HFF-Myc (cell line): Measurements from ENCODE around the gene PHACTR2.
"Not testable (repeated sequence)": the region's sequence is repeated elsewhere in the genome, so short reads cannot be mapped to it uniquely, and the experiment has no call there.

Experiments
- DNase-seq: peaks from one replicate; pipeline ENCODE4 v3.0.0-alpha.2; 2011; ENCODE audit warnings: low read depth; ENCODE audit errors: extremely low read depth
- H3K4me3 ChIP-seq: replicated peaks from 2 replicates; pipeline ENCODE4 v1.5.1; 2011; ENCODE audit warnings: low read depth, mild to moderate bottlenecking, control low read depth, low read length
- TF ChIP-seq, protein P1 (sequence below): IDR thresholded peaks from 2 replicates; pipeline ENCODE4 v1.5.1; 2012; ENCODE audit warnings: mild to moderate bottlenecking, low read depth, low read length, control low read depth; ENCODE audit errors: missing control alignments

The PHACTR2 gene

GRCh38 chr6:143842461-143842901 is 164.7 kb downstream of the PHACTR2 start:
- TF ChIP-seq, protein P1, sequence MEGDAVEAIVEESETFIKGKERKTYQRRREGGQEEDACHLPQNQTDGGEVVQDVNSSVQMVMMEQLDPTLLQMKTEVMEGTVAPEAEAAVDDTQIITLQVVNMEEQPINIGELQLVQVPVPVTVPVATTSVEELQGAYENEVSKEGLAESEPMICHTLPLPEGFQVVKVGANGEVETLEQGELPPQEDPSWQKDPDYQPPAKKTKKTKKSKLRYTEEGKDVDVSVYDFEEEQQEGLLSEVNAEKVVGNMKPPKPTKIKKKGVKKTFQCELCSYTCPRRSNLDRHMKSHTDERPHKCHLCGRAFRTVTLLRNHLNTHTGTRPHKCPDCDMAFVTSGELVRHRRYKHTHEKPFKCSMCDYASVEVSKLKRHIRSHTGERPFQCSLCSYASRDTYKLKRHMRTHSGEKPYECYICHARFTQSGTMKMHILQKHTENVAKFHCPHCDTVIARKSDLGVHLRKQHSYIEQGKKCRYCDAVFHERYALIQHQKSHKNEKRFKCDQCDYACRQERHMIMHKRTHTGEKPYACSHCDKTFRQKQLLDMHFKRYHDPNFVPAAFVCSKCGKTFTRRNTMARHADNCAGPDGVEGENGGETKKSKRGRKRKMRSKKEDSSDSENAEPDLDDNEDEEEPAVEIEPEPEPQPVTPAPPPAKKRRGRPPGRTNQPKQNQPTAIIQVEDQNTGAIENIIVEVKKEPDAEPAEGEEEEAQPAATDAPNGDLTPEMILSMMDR, result no peak
- H3K4me3 ChIP-seq, result peak overlapping the region; percentile 96
- DNase-seq, result peak; percentile 21

DNA sequence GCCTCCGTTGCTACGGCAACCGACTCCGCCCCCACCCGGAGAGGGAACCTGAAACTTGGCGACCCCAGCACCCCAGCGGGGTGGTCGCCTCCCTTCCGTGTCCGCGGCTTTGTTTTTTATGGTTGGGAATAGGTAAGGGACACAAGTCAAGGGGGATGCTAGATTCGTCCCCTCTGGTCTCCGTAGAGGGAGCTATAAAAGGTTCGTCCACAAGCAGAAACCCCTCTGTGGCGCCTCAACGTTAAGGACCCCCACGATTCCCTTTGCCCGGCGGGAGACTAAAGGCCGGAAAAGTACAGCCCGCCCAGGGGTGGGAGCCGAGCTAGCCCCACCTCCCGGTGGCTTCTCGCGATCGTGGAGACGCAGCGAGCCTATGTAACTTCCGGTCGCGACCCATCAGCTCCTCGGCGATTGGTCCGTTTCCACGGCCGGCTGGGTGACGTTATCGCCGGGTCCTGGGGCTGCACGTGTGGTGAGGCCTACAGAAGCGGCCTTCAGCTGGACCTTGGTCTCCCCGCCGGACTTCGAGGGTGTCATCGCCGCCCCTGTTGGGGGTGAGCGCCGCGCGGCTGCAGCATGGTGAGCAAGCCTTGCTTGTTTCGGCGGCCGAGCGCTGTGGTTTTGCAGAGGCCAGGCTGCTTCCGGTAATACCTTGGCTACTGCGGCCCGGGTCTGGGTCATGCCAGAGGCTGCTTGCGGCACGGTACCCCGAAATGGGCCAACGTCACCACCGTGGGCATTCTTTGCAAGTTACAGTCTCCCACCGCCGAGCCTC is 165.3 kb downstream of the PHACTR2 start, which contains the start of gene LTV1:
Gene LTV1, plus strand, starts transcription at position 437 of the 775 bp plus-strand sequence. Its CDS starts 140 bp downstream, at position 577.
- peak within 1 kb of the TSS; percentile 96 for H3K4me3 ChIP-seq
- TF ChIP-seq, protein P1, result no peak
- peak; percentile 84 for DNase-seq

GRCh38 chr6:143843677-143843999 is 165.9 kb downstream of the PHACTR2 start:
- TF ChIP-seq, protein P1, result no peak
- no peak for DNase-seq
- peak overlapping the region; percentile 96 for H3K4me3 ChIP-seq

- no peak for DNase-seq
- H3K4me3 ChIP-seq, result peak overlapping the region; percentile 96
- TF ChIP-seq, protein P1, result no peak
Observed at GRCh38 chr6:143844006-143844405, 166.2 kb downstream of the PHACTR2 start.

GRCh38 chr6:143845033-143845432 is 167.3 kb downstream of the PHACTR2 start:
- H3K4me3 ChIP-seq, result peak overlapping the region; percentile 96; the same call in 1 of the 2 replicates
- TF ChIP-seq, protein P1, result no peak
- no peak for DNase-seq

GRCh38 chr6:143851706-143852105 is 173.9 kb downstream of the PHACTR2 start:
- not testable (repeated sequence) for H3K4me3 ChIP-seq, DNase-seq

GRCh38 chr6:143855057-143855456 is 177.3 kb downstream of the PHACTR2 start:
- DNase-seq, H3K4me3 ChIP-seq: not testable (repeated sequence)

DNA sequence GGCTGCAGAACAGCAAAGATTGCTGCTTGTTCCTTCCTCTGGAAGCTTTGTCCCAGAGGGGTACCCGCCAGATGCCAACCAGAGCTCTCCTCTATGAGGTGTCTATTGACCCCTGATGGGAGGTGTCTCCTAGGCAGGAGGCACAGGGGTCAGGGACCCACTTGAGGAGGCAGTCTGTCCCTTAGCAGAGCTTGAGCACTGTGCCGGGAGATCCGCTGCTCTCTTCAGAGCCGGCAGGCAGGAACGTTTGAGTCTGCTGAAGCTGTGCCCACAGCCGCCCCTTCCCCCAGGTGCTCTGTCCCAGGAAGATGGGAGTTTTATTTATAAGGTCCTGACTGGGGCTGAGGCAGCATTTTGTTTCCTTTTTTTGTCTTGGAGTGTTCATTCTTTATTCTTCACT is 179.0 kb downstream of the PHACTR2 start:
- H3K4me3 ChIP-seq, DNase-seq: not testable (repeated sequence)
